ENCODE data around the gene LYRM4.

Gene LYRM4

DNA sequence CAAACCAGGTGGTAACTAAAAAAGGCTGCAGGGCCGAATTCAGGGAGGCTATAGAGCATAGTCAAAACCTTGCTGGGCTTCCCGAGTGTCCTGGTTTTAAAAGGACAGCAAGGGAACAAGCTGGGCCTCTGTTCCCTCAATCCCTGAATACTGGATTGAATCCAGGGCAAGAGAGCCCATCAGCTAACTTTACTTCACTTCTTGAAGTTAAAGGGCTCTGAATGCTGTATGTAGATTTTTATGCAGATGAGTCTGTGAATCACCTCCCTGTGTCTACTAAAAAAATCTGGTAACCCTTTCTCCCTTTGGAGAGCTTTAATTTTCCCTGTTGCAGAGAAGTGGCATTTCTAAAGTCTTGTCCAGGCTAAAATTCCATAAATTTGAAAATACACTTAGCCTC, 29.5 kb downstream of the LYRM4 start:
- no peak overlapping the region for H2BK120ac ChIP-seq (ENCODE audit: low read depth, low read length)
- no peak overlapping the region for H2BK15ac ChIP-seq (ENCODE audit: low read depth, poor library complexity, severe bottlenecking)
- no peak overlapping the region for H2BK12ac ChIP-seq (ENCODE audit: low read length in 2 of 2)
- H4K91ac ChIP-seq (ENCODE audit: low read length): no peak overlapping the region
- H3K9ac ChIP-seq (ENCODE audit: low read length): no peak overlapping the region
- H3K4me3 ChIP-seq (ENCODE audit: insufficient read depth in 1 of 2, low read depth in 1 of 2, low read length in 2 of 2): no peak overlapping the region
- DNase-seq: no peak
- H3K4me2 ChIP-seq (ENCODE audit: low read length, poor library complexity, severe bottlenecking): no peak overlapping the region
- H2AFZ ChIP-seq (ENCODE audit: low read depth, low read length): no peak overlapping the region
- no peaks in the 10 kb centered on the region for H3K27me3 ChIP-seq (ENCODE audit: control insufficient read depth in 1 of 2, insufficient read depth in 1 of 2, low read length in 2 of 2)
- no peak overlapping the region for H3K14ac ChIP-seq (ENCODE audit: low read length in 2 of 2)
- H3K23ac ChIP-seq (ENCODE audit: low read length in 2 of 2): no peak overlapping the region
- no peak overlapping the region for H3K4ac ChIP-seq (ENCODE audit: low read depth in 1 of 2, low read length in 2 of 2)
- peaks cover 0 to 7% of the 10 kb centered on the region in 2 experiments for H3K36me3 ChIP-seq (ENCODE audit: control insufficient read depth in 1 of 2, insufficient read depth in 2 of 2, low read depth in 1 of 2, low read length in 2 of 2)
- no peaks in the 10 kb centered on the region for H3K9me3 ChIP-seq (ENCODE audit: control insufficient read depth, low read length)
- H2BK5ac ChIP-seq (ENCODE audit: low read depth, low read length, poor library complexity, severe bottlenecking): no peak overlapping the region
- 97% methylated on average over 2 of the region's 2 CpGs for WGBS
- no peaks in the 10 kb centered on the region for H3K4me1 ChIP-seq (ENCODE audit: control insufficient read depth, insufficient read depth, low read depth, low read length)
- H4K8ac ChIP-seq (ENCODE audit: low read length): no peak overlapping the region
- no peak overlapping the region for H2AK5ac ChIP-seq (ENCODE audit: low read length, severe bottlenecking)
- H3K79me1 ChIP-seq (replicated peaks; ENCODE audit: low read length, poor library complexity, severe bottlenecking): peaks cover 31% of the 10 kb centered on the region
- H3K18ac ChIP-seq (ENCODE audit: low read depth in 1 of 2, low read length in 2 of 2): no peak overlapping the region
- no peak overlapping the region for H3K27ac ChIP-seq (ENCODE audit: low read length, poor library complexity, severe bottlenecking)

DNA sequence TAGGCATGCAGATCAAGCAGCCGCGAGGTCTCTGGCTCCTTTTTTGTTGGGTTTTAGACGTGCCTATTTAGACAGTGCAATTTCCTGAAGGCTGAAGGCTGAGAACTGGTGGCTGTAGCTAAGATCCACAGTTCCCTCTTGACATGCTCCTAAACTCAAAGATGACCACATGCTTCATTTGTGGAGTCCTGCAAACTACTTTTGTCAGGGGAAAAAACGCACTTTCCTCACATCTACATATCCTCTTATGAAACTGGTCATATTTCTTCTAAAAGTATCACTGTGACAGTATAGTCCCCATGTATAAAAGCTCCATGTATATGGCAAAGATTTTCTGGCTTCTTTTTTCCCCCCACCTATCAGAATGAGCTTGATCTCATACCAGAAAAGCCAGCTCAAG, 30.7 kb downstream of the LYRM4 start:
- Histone ChIP-seq H2BK120ac (ENCODE audit: low read depth, low read length) (no peak overlapping the region), H3K9ac (ENCODE audit: low read length) (no peak overlapping the region), H2BK5ac (ENCODE audit: low read depth, low read length, poor library complexity, severe bottlenecking) (no peak overlapping the region), H4K91ac (ENCODE audit: low read length) (no peak overlapping the region), H3K4ac (ENCODE audit: low read depth in 1 of 2, low read length in 2 of 2) (no peak overlapping the region), H3K27me3 (ENCODE audit: control insufficient read depth in 1 of 2, insufficient read depth in 1 of 2, low read length in 2 of 2) (no peaks in the 10 kb centered on the region), H3K23ac (ENCODE audit: low read length in 2 of 2) (no peak overlapping the region), H4K8ac (ENCODE audit: low read length) (no peak overlapping the region), H3K14ac (ENCODE audit: low read length in 2 of 2) (no peak overlapping the region), H3K4me2 (ENCODE audit: low read length, poor library complexity, severe bottlenecking) (no peak overlapping the region), H2AFZ (ENCODE audit: low read depth, low read length) (no peak overlapping the region), H3K27ac (ENCODE audit: low read length, poor library complexity, severe bottlenecking) (no peak overlapping the region), H3K9me3 (ENCODE audit: control insufficient read depth, low read length) (no peaks in the 10 kb centered on the region), H2BK15ac (ENCODE audit: low read depth, poor library complexity, severe bottlenecking) (no peak overlapping the region), H3K79me1 (replicated peaks; ENCODE audit: low read length, poor library complexity, severe bottlenecking) (peaks cover 31% of the 10 kb centered on the region), H3K4me1 (ENCODE audit: control insufficient read depth, insufficient read depth, low read depth, low read length) (no peaks in the 10 kb centered on the region), H3K36me3 (ENCODE audit: control insufficient read depth in 1 of 2, insufficient read depth in 2 of 2, low read depth in 1 of 2, low read length in 2 of 2) (no peaks in the 10 kb centered on the region), H3K18ac (ENCODE audit: low read depth in 1 of 2, low read length in 2 of 2) (no peak overlapping the region), H2AK5ac (ENCODE audit: low read length, severe bottlenecking) (no peak overlapping the region), H3K4me3 (ENCODE audit: insufficient read depth in 1 of 2, low read depth in 1 of 2, low read length in 2 of 2) (no peak overlapping the region), H2BK12ac (ENCODE audit: low read length in 2 of 2) (no peak overlapping the region)
- no peak for DNase-seq
- 77% methylated on average over 4 of the region's 4 CpGs for WGBS

DNA sequence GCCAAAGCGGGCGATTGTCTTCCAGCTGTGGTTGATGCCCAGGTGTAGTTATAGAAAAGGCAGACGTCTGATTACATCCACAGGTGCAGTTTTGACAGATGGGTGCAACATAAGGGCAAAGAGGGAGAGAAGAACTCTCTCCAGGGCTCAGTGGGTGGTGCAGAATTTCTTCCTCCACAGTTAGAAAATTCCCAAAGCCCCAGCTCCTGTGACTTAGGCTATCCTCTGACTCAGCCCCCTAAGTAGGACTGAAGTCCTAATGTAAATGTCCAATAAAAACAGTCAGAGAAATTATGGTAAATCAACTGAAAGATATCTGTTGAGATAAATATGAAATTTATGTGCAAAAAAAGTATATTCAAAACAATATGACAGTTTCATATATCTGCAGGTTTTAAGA, 31.4 kb downstream of the LYRM4 start:
- no peak overlapping the region for H3K18ac ChIP-seq (ENCODE audit: low read depth in 1 of 2, low read length in 2 of 2)
- WGBS: 100% methylated on average over 2 of the region's 3 CpGs
- no peak overlapping the region for H3K23ac ChIP-seq (ENCODE audit: low read length in 2 of 2)
- H4K91ac ChIP-seq (ENCODE audit: low read length): no peak overlapping the region
- H3K14ac ChIP-seq (ENCODE audit: low read length in 2 of 2): no peak overlapping the region
- no peak overlapping the region for H2BK12ac ChIP-seq (ENCODE audit: low read length in 2 of 2)
- no peaks in the 10 kb centered on the region for H3K36me3 ChIP-seq (ENCODE audit: control insufficient read depth in 1 of 2, insufficient read depth in 2 of 2, low read depth in 1 of 2, low read length in 2 of 2)
- H2BK15ac ChIP-seq (ENCODE audit: low read depth, poor library complexity, severe bottlenecking): no peak overlapping the region
- no peaks in the 10 kb centered on the region for H3K9me3 ChIP-seq (ENCODE audit: control insufficient read depth, low read length)
- H3K79me1 ChIP-seq (replicated peaks; ENCODE audit: low read length, poor library complexity, severe bottlenecking): peaks cover 30% of the 10 kb centered on the region
- no peak overlapping the region for H3K4me2 ChIP-seq (ENCODE audit: low read length, poor library complexity, severe bottlenecking)
- H3K4ac ChIP-seq (ENCODE audit: low read depth in 1 of 2, low read length in 2 of 2): no peak overlapping the region
- H3K27ac ChIP-seq (ENCODE audit: low read length, poor library complexity, severe bottlenecking): no peak overlapping the region
- no peak overlapping the region for H3K4me3 ChIP-seq (ENCODE audit: insufficient read depth in 1 of 2, low read depth in 1 of 2, low read length in 2 of 2)
- H3K9ac ChIP-seq (ENCODE audit: low read length): no peak overlapping the region
- no peak overlapping the region for H2BK120ac ChIP-seq (ENCODE audit: low read depth, low read length)
- H2AK5ac ChIP-seq (ENCODE audit: low read length, severe bottlenecking): no peak overlapping the region
- no peak for DNase-seq
- H2BK5ac ChIP-seq (ENCODE audit: low read depth, low read length, poor library complexity, severe bottlenecking): no peak overlapping the region
- no peaks in the 10 kb centered on the region for H3K27me3 ChIP-seq (ENCODE audit: control insufficient read depth in 1 of 2, insufficient read depth in 1 of 2, low read length in 2 of 2)
- H2AFZ ChIP-seq (ENCODE audit: low read depth, low read length): no peak overlapping the region
- no peak overlapping the region for H4K8ac ChIP-seq (ENCODE audit: low read length)
- no peaks in the 10 kb centered on the region for H3K4me1 ChIP-seq (ENCODE audit: control insufficient read depth, insufficient read depth, low read depth, low read length)

DNA sequence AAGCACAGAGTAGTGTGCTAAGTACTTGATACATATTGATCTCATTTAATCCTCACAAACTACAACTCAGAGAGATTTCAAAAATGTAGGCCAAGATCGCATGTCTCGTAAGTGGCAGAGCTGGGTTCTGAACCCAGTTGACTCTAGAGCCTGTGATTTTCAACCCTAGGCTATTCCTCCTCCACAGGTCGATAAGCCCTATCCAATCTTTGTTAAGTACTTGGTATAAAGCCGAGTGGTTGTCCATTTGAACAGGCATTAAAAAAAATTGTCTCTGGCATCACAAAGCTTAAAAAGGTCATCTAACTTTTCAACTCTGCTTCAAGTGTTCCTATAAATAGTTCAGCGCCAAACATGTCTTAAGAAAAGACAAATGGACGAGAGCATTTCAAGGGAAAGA, 37.4 kb downstream of the LYRM4 start:
- no peak overlapping the region for H2BK120ac ChIP-seq (ENCODE audit: low read depth, low read length)
- no peak overlapping the region for H3K14ac ChIP-seq (ENCODE audit: low read length in 2 of 2)
- no peak overlapping the region for H3K9ac ChIP-seq (ENCODE audit: low read length)
- H3K4me2 ChIP-seq (ENCODE audit: low read length, poor library complexity, severe bottlenecking): no peak overlapping the region
- H2BK15ac ChIP-seq (ENCODE audit: low read depth, poor library complexity, severe bottlenecking): no peak overlapping the region
- no peaks in the 10 kb centered on the region for H3K9me3 ChIP-seq (ENCODE audit: control insufficient read depth, low read length)
- H4K91ac ChIP-seq (ENCODE audit: low read length): no peak overlapping the region
- H3K4ac ChIP-seq (ENCODE audit: low read depth in 1 of 2, low read length in 2 of 2): no peak overlapping the region
- H3K23ac ChIP-seq (ENCODE audit: low read length in 2 of 2): no peak overlapping the region
- no peak overlapping the region for H4K8ac ChIP-seq (ENCODE audit: low read length)
- H2BK12ac ChIP-seq (ENCODE audit: low read length in 2 of 2): no peak overlapping the region
- H2AK5ac ChIP-seq (ENCODE audit: low read length, severe bottlenecking): no peak overlapping the region
- H3K18ac ChIP-seq (ENCODE audit: low read depth in 1 of 2, low read length in 2 of 2): no peak overlapping the region
- H3K4me1 ChIP-seq (ENCODE audit: control insufficient read depth, insufficient read depth, low read depth, low read length): no peaks in the 10 kb centered on the region
- peaks cover 3 to 9% of the 10 kb centered on the region in 2 experiments for H3K36me3 ChIP-seq (ENCODE audit: control insufficient read depth in 1 of 2, insufficient read depth in 2 of 2, low read depth in 1 of 2, low read length in 2 of 2)
- no peak overlapping the region for H3K4me3 ChIP-seq (ENCODE audit: insufficient read depth in 1 of 2, low read depth in 1 of 2, low read length in 2 of 2)
- H3K27me3 ChIP-seq (ENCODE audit: control insufficient read depth in 1 of 2, insufficient read depth in 1 of 2, low read length in 2 of 2): no peaks in the 10 kb centered on the region
- H2AFZ ChIP-seq (ENCODE audit: low read depth, low read length): no peak overlapping the region
- DNase-seq: no peak
- H3K79me1 ChIP-seq (replicated peaks; ENCODE audit: low read length, poor library complexity, severe bottlenecking): peaks cover 19% of the 10 kb centered on the region
- H3K27ac ChIP-seq (ENCODE audit: low read length, poor library complexity, severe bottlenecking): no peak overlapping the region
- no peak overlapping the region for H2BK5ac ChIP-seq (ENCODE audit: low read depth, low read length, poor library complexity, severe bottlenecking)
- WGBS: 97% methylated on average over 6 of the region's 6 CpGs

Measured in mesenchymal stem cell (in vitro differentiated cells and primary cell).